Right lobe of liver (tissue), 4 donors: ENCODE data around the gene CPE.

Experiments used
- CTCF ChIP-seq, 4 donors: fragments of 200-600 bp in 3 of 4; fragments of 450-650 bp in 1 of 4; IDR thresholded peaks; one replicate each; pipeline versions ENCODE4 v1.5.1 to v1.8.0; 2016 to 2022; ENCODE audit warnings: antibody characterized with exemption in 4 of 4, mild to moderate bottlenecking in 2 of 4
- POLR2A ChIP-seq: fragments of 450-650 bp; IDR thresholded peaks from one replicate; pipeline ENCODE4 v1.6.1; 2017; ENCODE audit warnings: antibody characterized with exemption, mild to moderate bottlenecking
- donor health status: DM: no; HTN: no; CAD: no.
- donor health status: DM: no; HTN: no; CAD: no.
- donor health status: DM: no; HTN: yes; CAD: no.

- TF ChIP-seq CTCF (IDR thresholded peaks at IDR 0.05), result no peak
- TF ChIP-seq POLR2A, result no peak
These were observed 91.2 kb downstream of the CPE start for GRCh38 chr4:165470009-165470408.
